ENCODE measurements around the gene PCED1A.

Gene PCED1A

DNA sequence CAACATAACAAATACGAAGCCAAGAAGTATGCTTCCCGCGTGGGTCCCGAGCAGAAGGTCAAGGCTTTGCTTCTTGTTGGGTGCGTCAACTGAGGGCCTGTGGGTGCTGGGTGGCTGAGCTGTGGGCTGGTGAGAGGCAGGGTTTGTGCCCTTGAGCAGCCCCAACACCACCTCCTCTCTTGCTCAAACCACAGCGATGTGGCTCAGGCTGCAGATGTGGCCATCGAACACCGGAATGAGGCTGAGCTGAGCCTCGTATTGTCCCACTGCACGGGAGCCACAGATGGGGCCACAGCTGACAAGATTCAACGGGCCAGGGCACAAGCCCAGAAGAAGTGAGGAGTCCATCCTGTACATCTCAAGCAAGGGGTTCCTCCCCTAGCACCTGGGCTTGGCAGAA is 25.8 kb upstream of the PCED1A start:
- in situ Hi-C loops (cut with MboI; ENCODE audit: low sequenced_read_pairs) = no loop called here

DNA sequence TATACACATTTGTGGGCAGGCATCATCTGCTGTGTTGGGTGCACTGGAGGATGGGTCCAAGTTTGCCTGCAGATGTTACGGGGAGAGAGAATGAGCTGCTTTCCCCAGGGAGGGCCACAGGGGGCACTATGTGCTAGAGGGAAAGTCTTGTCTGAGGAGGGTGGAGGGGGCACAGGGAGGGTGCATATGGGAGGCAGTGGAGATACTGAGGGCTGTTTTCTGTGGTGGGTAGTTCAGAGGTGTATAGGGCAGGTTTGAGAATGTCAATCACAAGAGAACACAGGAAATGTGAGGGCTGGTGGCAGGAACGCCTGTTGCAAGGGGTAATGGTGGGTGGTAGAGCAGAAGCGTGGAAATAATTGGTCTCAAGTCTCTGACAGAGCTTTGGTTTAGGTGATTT is 25.2 kb upstream of the PCED1A start:
- in situ Hi-C loops (cut with MboI; ENCODE audit: low sequenced_read_pairs) = no loop called here

DNA sequence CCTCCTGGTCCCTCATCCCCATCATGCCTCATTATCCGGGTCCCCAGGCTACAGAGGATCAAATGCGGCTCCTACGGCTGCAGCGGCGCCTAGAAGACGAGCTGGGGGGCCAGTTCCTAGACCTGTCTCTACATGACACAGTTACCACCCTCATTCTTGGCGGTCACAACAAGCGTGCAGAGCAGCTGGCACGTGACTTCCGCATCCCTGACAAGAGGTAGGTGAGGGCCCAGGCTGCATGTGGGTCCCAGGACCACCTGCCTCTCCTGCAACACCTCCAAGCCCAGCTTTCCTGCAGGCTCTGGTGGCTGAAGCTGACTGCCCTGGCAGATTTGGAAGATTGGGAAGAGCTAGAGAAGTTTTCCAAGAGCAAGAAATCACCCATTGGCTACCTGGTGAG is 24.6 kb upstream of the PCED1A start:
- in situ Hi-C loops (cut with MboI; ENCODE audit: low sequenced_read_pairs) = no loop called here

DNA sequence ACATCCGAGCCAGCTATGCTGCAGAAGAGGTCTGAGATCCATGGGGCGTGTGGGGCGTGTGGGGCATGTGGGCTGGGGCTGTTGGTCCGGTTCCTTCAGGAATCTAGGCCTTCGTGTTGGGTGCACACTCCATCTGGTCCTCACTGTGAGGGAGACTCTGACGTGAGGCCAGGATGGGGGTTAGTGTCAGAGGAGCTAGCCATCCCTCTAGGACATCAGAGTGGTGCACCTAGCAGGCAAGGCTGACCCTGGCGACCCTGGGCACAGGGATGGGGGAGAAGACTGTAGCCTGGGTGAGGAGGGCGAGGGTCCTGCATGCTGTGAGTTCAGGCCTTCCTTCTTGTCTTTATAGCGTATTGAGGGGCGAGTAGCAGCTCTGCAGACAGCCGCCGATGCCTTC is 24.2 kb upstream of the PCED1A start:
- in situ Hi-C loops (cut with MboI; ENCODE audit: low sequenced_read_pairs) = no loop called here

DNA sequence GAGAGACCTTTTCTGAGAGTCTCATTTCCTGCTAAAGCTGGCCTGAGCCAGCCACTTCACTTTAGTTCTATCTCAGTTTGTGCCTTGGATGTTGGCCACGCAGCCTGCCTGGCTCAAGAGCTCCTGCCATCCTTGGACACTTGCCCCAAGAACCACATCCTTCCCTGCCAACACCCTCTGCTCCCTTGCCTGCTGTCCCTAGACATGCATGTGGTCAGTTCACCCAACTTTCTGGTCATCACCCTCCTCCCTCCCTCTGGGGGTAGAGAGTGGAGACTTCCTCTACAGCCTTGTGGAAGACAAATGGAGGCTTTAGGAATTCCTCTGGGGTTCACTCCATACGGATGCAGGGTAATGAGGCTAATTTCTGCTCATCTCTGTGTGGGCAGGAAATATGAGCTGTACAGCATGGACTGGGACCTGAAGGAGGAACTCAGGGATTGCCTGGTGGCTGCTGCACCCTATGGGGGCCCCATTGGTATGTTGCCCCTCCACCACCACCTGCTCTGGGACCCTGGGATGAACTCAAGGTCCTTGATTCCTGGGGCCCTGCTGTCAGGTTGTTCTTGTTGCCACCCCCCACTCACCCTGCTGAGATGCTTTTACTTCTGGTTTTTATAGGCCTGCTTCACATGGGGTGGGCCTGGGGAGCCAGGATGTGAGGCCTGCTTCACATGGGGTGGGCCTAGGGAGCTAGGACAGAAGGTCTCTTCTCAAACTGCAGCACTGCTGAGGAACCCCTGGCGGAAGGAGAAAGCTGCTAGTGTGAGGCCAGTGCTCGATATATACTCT is 19.1 kb upstream of the PCED1A start:
- in situ Hi-C loops (cut with MboI; ENCODE audit: low sequenced_read_pairs) = no loop called here

DNA sequence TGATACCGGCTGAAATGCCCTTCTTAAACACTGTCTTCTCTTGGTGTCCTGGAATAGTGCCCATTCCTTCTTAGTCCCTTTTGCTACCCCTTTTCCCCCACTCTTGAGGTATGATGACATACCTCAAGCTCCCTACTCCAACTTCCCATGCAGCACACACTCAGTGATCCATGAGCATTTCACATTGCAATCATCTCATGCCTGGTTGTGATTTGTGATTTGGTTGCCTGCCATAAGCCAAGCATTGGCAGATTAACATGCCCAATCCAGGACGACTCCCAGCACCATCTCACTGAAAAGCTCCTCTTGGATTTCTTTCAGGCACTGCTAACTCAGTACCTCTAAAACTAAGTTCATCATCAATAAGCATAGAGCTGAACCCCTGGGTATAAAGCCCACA is 18.1 kb upstream of the PCED1A start:
- in situ Hi-C loops (cut with MboI; ENCODE audit: low sequenced_read_pairs) = no loop called here

DNA sequence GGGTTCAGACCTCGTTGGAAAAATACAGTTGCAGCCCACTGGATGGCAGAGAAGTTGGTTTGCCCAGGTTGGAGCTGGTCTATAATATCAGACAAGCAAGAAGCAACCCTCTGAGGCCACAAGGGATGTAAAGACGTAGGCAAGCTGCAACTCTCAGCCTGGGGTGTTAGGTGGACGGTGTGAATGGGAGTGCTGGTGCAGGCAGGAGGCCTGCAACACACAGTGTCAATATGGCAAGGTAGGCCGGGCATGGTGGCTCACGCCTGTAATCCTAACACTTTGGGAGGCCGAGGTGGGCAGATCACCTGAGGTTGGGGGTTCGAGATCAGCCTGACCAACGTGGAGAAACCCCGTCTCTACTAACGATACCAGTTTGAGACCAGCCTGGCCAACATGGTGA is 10.6 kb upstream of the PCED1A start:
- in situ Hi-C loops (cut with MboI; ENCODE audit: low sequenced_read_pairs) = no loop called here

DNA sequence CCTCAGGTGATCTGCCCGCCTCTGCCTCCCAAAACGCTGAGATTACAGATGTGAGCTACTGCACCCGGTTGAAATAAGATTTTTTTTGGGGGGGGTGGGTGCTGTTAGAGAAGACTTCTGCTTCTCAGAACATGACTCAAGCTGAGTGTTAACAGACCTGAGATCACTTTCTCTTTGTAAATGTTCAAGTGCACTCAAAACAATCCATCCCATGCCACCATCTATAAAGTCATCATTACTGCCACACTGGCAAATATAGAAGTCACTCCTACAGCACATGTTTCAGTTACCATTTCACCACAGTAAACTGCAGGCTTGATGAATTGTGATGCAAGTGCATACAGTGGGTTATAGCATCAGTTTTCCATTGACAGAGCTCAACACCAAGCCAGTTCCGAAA is 9.1 kb upstream of the PCED1A start:
- in situ Hi-C loops (cut with MboI; ENCODE audit: low sequenced_read_pairs) = no loop called here

DNA sequence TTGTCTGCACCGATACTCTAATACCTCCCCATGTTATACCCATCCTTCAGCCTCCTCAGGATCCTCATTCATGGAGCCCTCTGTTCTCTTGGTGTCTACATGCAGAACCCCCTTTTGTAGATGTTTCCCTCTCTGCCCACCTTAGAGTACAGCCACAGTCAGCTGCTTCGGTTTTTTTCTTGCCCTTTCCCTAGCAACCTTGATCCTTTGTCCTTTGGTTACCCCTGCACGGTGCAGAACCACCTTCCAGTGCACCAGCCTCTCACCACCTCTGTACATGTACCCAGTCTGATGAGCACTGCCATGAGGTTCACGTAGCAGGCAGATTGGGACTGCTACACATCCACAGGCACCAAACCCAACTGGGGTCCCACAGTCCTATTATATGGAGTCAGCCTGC is 7.3 kb upstream of the PCED1A start:
- in situ Hi-C loops (cut with MboI; ENCODE audit: low sequenced_read_pairs) = no loop called here

DNA sequence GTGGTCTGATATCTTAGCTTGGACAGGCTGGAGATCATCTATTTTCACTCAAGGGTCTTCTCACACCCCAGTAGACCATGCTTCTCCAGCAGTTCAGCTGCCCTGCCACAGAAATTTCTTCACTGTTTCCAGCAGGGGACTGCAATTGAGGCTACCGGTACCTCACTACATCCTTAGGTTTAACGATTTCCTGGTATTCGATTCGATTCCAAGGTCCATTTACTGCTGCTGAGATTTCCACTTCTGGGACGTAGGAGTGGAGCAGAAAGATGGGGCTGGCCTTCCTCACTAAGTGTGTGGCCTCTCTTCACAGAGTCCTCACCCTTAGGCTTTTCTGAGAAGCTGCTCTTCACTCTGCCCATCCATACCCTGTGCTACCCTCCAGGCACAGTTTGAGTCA is 6.2 kb upstream of the PCED1A start:
- in situ Hi-C loops (cut with MboI; ENCODE audit: low sequenced_read_pairs) = no loop called here

DNA sequence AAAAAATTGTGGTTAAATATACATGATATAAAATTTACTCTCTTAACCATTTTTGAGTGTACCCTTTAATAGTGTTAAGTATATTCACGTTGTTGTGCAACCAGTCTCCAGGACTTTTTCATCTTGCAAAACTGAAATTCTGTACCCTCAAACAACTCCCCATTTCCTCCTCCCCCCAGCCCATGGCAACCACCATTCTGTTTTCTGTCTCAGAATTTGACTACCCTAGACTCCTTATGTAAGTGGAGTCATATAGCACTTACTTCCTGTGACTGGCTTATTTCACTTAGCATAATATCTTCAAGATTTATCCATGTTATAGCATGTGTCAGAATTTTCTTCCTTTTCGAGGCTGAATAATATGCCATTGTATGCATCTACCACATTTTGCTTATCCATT is 5.2 kb upstream of the PCED1A start:
- in situ Hi-C loops (cut with MboI; ENCODE audit: low sequenced_read_pairs) = no loop called here

DNA sequence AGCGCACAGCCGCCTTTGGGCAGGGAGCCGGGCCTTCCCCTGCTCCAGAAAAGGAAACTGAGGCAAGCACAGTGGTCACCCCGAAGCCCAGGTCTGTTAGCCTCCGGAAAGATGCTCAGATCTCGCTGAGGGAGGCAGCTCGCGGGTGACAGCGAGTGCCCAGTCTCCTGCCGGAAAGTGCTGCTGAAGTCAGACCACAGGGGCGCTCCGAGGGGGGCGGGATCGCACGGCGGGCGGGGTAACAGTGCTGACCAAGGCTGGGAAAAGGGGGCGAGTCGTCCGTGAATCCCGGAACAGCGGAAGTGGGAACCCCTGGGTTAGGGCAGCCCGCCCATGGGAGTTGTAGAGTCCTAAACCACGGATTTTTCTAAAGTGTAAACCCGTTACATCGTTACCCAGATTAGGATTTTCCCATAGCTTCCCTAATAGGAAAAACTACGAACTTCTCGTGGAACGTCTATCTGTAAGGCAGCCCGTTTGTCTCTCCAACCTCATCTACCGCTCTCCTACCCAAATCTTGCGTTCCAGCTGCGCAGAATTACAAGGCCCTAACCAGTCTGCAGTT is 594 bp upstream of the PCED1A start:
- in situ Hi-C loops (cut with MboI; ENCODE audit: low sequenced_read_pairs) = no loop called here

DNA sequence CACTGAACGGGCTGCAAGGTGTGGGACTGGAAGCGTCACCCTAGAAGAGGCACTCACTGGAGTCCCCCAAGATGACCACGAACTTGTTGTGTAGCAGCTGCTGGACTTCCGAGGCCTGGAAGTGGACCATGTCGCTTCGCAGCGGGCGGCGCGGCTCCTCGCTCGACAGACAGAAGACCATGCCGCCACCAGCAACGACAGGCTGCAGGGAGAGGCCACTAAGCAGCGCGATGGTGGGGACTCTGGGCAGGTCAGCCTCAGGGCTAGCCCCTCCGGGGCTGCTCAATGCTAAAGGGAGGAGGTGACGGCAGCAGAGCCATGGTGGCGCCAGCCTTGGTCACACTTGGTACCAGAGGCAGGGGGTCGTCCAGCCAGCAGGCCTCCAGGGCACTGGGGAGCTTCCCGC is 720 bp downstream of the PCED1A start:
- in situ Hi-C loops (cut with MboI; ENCODE audit: low sequenced_read_pairs) = no loop called here

DNA sequence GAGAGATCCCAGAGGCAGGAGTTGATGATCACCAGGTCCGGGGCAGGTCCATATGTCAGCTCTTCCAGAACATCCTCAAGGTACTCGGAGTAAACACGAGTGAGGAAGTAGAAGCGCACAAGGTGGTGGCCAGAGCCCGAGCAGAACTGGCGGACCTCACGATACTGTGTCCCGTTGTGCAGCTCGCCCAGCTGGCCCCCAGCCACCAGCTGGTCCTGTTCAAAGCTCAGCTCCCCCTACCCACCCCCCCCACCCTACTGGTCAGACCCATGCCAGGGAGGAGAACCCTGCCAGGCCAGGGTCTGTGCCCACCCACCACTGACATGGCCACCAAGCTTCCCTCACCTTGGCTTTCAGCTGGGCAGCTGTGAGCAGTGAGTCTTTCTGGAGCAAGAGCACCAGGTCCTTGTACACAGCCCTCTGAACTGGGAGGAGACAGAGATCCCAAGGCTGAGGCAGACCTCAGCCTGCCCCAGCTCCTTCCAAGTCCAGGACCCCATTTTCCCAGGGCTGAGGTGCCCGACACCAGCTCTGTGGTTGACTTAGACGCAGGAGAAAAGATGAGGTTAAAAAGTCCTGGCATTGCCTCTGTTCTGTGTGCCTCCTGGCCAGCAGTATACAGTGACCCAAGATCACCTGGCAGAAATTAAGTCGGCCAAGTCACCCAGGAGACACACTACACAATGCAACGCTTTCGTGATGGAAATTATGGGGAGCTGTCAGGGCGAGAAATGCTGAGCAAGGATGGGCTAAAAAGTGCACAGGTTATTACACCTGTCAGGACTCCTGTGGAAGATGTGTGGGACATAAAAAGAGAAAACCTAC is 1.4 kb downstream of the PCED1A start:
- in situ Hi-C loops (cut with MboI; ENCODE audit: low sequenced_read_pairs) = no loop called here

DNA sequence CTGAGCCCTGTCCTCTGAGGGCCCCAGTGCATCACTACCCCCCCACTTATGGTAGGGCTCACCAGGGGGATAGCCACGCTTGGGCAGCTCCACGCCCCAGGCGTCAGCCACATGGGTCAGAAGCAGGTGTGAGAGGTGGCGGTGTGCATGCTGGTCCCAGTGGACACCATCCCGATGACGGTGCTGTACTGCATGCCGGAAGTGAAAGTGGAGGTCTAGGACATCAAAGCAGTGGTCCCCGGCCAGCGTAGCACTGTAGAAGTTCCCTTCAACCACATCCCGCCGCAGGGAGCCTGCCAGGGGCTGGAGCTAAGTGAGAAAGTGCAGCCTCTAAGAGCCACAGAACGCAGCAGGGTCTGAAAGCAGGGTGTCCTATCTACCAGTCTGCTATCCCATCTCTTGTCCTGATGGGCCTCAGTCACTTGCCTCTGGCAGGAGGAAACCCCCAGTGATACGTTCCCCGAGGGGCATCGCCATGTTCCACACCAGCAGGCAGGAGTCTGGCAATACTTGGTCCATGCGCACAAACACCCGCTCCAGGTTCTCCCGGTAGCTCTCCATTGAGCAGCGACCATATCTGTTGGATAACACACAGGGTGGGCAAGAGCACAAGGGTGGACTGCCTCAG is 2.2 kb downstream of the PCED1A start:
- in situ Hi-C loops (cut with MboI; ENCODE audit: low sequenced_read_pairs) = no loop called here

DNA sequence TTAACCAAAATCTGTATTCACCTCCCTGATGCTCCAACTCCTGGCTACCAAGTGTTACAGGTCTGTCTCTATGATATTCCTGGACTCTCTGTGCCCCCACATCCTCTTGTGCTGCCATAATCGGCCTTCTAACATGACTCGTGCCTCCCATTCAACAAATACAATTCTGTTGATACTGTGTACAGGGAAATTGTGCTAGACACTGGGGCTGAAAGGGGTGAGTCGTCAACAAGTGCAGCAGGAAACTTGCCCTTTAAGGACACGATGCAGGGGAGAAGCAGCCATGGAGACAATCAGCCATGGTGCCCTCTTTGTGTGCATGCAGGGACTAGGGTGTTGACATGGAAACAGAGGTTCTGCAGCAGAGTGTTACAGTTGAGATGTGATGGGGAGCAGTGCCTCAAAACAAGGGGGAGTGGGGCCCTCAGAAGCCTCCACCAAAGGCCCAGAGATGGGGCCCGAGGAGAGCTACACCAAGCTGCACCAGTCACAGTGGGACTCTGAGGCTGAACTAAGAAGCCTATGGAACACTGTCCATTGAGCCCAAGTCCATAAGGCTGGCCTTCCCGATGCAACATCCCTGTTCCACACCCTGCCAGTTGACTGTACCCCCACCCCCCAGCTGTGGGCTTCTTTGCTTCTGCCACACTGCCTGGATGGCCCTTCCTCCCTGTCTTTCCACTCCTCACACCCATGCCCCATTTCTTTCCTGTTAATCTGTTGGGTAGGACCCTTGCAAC is 3.1 kb downstream of the PCED1A start:
- in situ Hi-C loops (cut with MboI; ENCODE audit: low sequenced_read_pairs) = no loop called here

DNA sequence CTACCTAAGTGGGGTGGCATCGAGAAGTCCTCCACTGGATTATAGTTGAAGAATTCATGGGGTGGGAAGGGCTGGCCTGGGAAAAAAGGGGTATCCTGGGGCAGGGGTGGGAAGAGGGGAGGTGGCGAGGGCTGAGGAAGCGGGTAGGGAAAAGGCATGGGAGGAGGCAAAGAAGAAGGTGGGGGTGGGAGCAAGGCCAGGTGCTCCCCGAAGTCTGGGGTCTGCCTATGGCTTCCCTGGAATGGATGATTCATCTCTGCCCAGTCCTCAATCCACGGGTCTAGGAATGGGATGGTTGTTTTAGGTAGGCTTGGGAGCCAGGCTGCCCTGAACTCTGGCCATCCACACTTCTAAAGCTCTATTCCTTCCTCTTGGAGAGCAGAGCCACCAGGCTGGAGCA is 4.4 kb downstream of the PCED1A start:
- in situ Hi-C loops (cut with MboI; ENCODE audit: low sequenced_read_pairs) = no loop called here

DNA sequence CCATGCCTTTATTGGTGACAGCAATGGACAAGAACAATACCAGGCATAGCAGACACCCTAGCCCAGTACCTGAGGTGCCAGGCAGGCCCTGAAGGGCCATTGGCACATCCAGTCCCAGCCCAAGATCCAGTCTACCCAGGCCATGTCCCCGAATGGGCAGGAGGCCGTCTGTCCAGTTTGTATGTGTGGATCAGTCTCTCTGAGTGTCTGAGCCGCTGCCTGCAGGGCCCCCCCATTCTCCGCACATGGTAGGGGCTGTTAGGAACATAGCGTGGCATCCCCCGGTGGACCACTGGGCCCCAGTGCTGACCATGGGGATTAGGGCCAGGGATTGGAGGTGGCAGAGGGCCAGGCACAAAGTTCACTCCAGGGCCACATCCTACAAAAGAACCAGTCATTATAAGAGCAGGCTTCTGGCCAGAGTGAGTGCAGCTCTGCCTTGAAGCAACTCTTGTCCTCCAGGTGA is 5.1 kb downstream of the PCED1A start:
- in situ Hi-C loops (cut with MboI; ENCODE audit: low sequenced_read_pairs) = no loop called here

DNA sequence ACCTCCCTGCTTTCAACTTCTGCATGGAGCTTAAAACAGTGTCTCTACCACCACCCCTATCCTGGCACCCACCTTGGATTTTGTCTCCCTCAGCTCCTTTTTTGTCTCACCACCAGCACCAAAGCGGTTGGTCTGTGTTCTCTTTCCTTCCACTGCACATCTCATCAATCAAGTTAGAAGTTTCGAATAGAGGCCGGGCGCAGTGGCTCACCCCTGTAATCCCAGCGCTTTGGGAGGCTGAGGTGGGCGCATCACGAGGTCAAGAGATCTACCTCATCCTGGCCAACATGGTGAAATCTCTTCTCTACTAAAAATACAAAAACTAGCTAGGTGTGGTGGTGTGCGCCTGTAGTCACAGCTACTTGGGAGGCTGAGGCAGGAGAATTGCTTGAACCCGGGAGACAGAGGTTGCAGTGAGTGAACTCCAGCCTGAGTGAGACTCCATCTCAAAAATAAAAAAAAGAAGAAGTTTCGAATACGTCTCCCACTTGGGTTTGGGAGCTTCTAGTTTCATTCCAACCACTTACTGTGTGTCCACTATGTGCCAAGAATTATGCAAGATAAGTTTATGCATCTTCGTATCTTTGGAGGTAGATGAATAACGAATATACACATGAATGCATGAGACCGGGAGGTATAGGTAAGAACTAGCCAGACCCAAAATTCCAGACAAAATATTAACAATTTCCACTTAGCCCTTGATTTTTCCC is 5.9 kb downstream of the PCED1A start:
- in situ Hi-C loops (cut with MboI; ENCODE audit: low sequenced_read_pairs) = no loop called here

DNA sequence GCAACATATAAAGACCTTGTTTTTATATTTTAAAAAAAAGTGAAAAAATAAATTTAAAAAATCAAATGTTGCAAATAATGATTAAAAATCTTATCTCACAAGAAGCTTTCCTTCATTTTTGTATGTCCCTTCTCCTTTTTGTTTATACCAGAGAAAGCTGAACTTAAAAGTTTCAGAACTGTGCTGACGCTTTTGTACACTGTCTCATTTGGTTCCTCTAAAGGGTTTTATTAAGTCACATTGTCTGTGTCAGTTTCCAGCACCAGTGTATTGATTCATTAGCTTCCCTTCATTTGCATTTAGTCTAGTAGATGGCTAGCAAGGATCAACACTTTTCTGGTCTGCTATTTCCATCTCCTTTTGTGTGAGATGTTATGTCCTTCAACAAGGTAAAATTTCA is 6.7 kb downstream of the PCED1A start:
- in situ Hi-C loops (cut with MboI; ENCODE audit: low sequenced_read_pairs) = no loop called here
